Measurements from ENCODE around the gene TMEM132D. TPM values are rescaled to one million over a fixed set of nuclear protein-coding genes. Genes with fewer than 3 reads are reported as not detected.

TMEM132D gene
- total RNA-seq, 1 experiment from 2014 or later, result not detected

GRCh38 chr12:129152351-129153104 lies 751.3 kb downstream of the TMEM132D start:
- DNase-seq (ENCODE audit: low read depth, low spot score), result no peak
- ChIA-PET CTCF (no interaction called here), POLR2A (no interaction called here)
- in situ Hi-C loops (cut with HindIII; ENCODE audit: low pct_unique_long_range_greater_than_20kb, low sequenced_read_pairs), result no loop called here
- Histone ChIP-seq H3K4me3 (ENCODE audit: low read depth in 2 of 2, low read length in 2 of 2) (no peak overlapping the region), H3K27ac (ENCODE audit: low read length) (no peak overlapping the region), H3K9me3 (ENCODE audit: control insufficient read depth, insufficient read depth, low read depth, low read length) (no peaks in the 10 kb centered on the region), H3K4me1 (ENCODE audit: control insufficient read depth, insufficient read depth, low read length) (no peaks in the 10 kb centered on the region), H3K36me3 (ENCODE audit: control insufficient read depth, insufficient read depth, low read length) (no peaks in the 10 kb centered on the region), H3K27me3 (ENCODE audit: control insufficient read depth, insufficient read depth, low read length) (no peaks in the 10 kb centered on the region; the same call in 1 of the 2 replicates)
- no TSS peak for BruUV-seq (replicated peaks)
- no peak for TF ChIP-seq CTCF (IDR thresholded peaks at IDR 0.05)
- TF ChIP-seq SIN3A (IDR thresholded peaks at IDR 0.05; ENCODE audit: borderline replicate concordance, insufficient read depth, low read depth, low read length), result no peak
- TF ChIP-seq TCF7L2 (IDR thresholded peaks at IDR 0.05; ENCODE audit: low read depth, low read length), result no peak
- intact Hi-C loops (cut with micrococcal nuclease; ENCODE audit: unreplicated experiment), result no loop called here
- no peak for ATAC-seq

- ChIA-PET POLR2A (no interaction called here), CTCF (interaction anchor here (0.6 kb wide), 1 partner anchor 26 kb away, joined by 11 read pairs; no protein-coding TSS in a partner anchor)
- TF ChIP-seq TCF7L2 (IDR thresholded peaks at IDR 0.05; ENCODE audit: low read depth, low read length) (no peak), CTCF (IDR thresholded peaks at IDR 0.05) (no peak), POLR2AphosphoS5 (IDR thresholded peaks at IDR 0.05; ENCODE audit: low read depth, low read length) (no peak), REST (IDR thresholded peaks at IDR 0.05; ENCODE audit: insufficient read depth in 1 of 2, low read depth in 2 of 2, low read length in 1 of 2) (no peak), SIN3A (IDR thresholded peaks at IDR 0.05; ENCODE audit: borderline replicate concordance, insufficient read depth, low read depth, low read length) (no peak)
- no peak overlapping the region for H3K27ac ChIP-seq (ENCODE audit: low read length)
- H3K36me3 ChIP-seq (ENCODE audit: control insufficient read depth, insufficient read depth, low read length), result no peaks in the 10 kb centered on the region
- no peak for DNase-seq (ENCODE audit: low read depth, low spot score)
- intact Hi-C loops (cut with micrococcal nuclease; ENCODE audit: unreplicated experiment) (no loop called here), in situ Hi-C loops (cut with HindIII; ENCODE audit: low pct_unique_long_range_greater_than_20kb, low sequenced_read_pairs) (no loop called here)
- no peaks in the 10 kb centered on the region for H3K4me1 ChIP-seq (ENCODE audit: control insufficient read depth, insufficient read depth, low read length)
- no peaks in the 10 kb centered on the region; the same call in 1 of the 2 replicates for H3K27me3 ChIP-seq (ENCODE audit: control insufficient read depth, insufficient read depth, low read length)
- BruUV-seq (replicated peaks), result no TSS peak
- ATAC-seq, result no peak
- no peaks in the 10 kb centered on the region for H3K9me3 ChIP-seq (ENCODE audit: control insufficient read depth, insufficient read depth, low read depth, low read length)
- H3K4me3 ChIP-seq (ENCODE audit: low read depth in 2 of 2, low read length in 2 of 2), result no peak overlapping the region
Measured at GRCh38 chr12:129150721-129151120, 753.1 kb downstream of the TMEM132D start.
